Measurements from ENCODE around the gene VARS2. TPM values are rescaled to one million over a fixed set of nuclear protein-coding genes. Genes with fewer than 3 reads are reported as not detected.
"Not testable (repeated sequence)": the region's sequence is repeated elsewhere in the genome, so short reads cannot be mapped to it uniquely, and the experiment has no call there.

VARS2 gene
- total RNA-seq, 1 donor from 2014 or later, result 79.4 TPM

DNA sequence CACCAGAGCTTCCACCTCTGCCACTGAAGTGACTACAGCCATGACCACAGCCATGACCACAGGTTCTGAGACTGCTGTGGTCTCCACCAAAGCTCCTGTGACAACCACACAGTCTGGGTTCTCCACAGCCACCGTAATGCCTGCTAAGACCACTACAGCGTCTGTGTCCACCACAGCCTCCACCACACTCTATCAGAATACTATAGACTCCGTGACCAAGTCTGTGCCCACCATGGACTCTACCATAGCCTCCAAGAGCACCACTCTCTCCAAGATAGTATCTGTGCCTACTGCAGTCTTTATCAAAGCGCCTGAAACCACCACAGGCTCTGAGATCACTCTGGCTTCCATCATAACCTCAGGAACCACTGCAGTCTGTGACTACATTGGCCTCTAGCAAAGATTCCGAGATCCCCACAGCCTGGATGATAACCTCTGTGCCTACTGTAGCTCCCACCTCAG lies 51.1 kb downstream of the VARS2 start:
- TF ChIP-seq, protein P1, sequence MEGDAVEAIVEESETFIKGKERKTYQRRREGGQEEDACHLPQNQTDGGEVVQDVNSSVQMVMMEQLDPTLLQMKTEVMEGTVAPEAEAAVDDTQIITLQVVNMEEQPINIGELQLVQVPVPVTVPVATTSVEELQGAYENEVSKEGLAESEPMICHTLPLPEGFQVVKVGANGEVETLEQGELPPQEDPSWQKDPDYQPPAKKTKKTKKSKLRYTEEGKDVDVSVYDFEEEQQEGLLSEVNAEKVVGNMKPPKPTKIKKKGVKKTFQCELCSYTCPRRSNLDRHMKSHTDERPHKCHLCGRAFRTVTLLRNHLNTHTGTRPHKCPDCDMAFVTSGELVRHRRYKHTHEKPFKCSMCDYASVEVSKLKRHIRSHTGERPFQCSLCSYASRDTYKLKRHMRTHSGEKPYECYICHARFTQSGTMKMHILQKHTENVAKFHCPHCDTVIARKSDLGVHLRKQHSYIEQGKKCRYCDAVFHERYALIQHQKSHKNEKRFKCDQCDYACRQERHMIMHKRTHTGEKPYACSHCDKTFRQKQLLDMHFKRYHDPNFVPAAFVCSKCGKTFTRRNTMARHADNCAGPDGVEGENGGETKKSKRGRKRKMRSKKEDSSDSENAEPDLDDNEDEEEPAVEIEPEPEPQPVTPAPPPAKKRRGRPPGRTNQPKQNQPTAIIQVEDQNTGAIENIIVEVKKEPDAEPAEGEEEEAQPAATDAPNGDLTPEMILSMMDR (conservative IDR thresholded peaks at IDR 0.05), result no peak
- no peaks in the 10 kb centered on the region for H3K4me1 Mint-ChIP-seq (ENCODE audit: unreplicated experiment)
- H3K27ac Mint-ChIP-seq, result no peak overlapping the region
- H3K9me3 Mint-ChIP-seq, result no peaks in the 10 kb centered on the region
- DNase-seq (ENCODE audit: extremely low spot score, unreplicated experiment), result no peak
- H3K4me3 Mint-ChIP-seq, result no peak overlapping the region
- H3K36me3 Mint-ChIP-seq, result no peaks in the 10 kb centered on the region
- H3K27me3 Mint-ChIP-seq, result peaks cover 23% of the 10 kb centered on the region

DNA sequence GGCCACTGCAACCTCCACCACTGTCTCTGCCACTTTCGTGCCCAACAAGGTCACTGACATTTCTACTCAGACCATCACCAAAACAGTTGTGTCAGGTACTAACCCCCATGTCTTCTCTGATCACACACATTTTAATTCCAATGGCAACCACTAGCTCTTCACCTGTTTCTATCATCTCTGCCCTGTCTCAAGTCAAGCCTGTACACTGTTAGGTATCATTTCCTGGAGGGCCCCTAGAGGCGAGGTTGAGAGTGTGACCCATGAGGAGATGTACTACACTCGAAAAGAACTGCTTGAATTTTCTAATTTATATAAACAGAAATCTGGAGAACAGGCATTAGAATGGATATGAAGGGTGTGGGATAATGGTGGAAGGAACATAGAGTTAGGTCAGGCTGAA lies 52.1 kb downstream of the VARS2 start:
- no peak overlapping the region for H3K4me3 Mint-ChIP-seq
- DNase-seq (ENCODE audit: extremely low spot score, unreplicated experiment), result no peak
- peaks cover 24% of the 10 kb centered on the region for H3K27me3 Mint-ChIP-seq
- no peaks in the 10 kb centered on the region for H3K9me3 Mint-ChIP-seq
- TF ChIP-seq, protein P1 (conservative IDR thresholded peaks at IDR 0.05), result no peak
- H3K4me1 Mint-ChIP-seq (ENCODE audit: unreplicated experiment), result no peaks in the 10 kb centered on the region
- no peaks in the 10 kb centered on the region for H3K36me3 Mint-ChIP-seq
- no peak overlapping the region for H3K27ac Mint-ChIP-seq

DNA sequence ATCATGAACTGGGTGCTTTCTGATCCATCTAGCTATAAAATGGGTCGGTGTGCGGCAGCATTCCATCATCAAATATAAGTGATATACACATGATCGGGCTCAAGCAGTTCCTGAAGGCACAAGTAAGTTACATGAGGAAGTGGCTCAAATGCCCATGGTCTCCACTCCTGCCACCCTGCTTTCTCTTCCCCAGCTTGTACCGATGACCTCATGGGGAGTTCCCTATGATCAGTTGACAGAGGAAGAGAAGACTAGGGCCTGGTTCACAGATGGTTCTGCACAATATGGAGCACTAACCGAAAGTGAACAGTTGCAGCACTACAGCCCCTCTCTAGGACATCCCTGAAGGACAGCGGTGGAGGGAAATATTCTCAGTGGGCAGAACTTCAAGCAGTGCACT lies 55.1 kb downstream of the VARS2 start:
- H3K27ac Mint-ChIP-seq; H3K4me3 Mint-ChIP-seq; H3K4me1 Mint-ChIP-seq (ENCODE audit: unreplicated experiment); DNase-seq (ENCODE audit: extremely low spot score, unreplicated experiment); H3K36me3 Mint-ChIP-seq; H3K9me3 Mint-ChIP-seq: not testable (repeated sequence)
- H3K27me3 Mint-ChIP-seq, result peaks cover 27% of the 10 kb centered on the region

DNA sequence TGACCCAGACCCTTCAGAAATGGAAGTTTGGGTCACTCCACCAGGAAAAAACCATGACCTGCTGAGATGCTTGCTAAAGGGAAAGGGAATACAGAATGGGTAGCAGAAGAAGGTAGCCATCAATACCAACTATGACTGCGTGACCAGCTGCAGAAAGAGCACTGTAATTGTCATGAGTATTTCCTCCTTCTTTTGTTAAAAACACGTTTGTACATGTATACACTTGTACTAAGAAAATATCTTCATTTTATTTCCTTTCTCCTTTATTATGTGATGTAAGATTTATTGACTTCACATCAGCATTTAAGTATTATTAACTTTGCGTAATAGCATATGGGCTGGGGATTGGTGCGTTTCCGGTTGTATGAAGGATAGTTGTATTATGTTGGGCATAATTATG lies 56.9 kb downstream of the VARS2 start:
- H3K4me3 Mint-ChIP-seq, result no peak overlapping the region
- no peak for DNase-seq (ENCODE audit: extremely low spot score, unreplicated experiment)
- H3K9me3 Mint-ChIP-seq, result no peaks in the 10 kb centered on the region
- no peaks in the 10 kb centered on the region for H3K36me3 Mint-ChIP-seq
- no peak overlapping the region for H3K27ac Mint-ChIP-seq
- H3K4me1 Mint-ChIP-seq (ENCODE audit: unreplicated experiment), result no peaks in the 10 kb centered on the region
- TF ChIP-seq, protein P1 (conservative IDR thresholded peaks at IDR 0.05), result no peak
- H3K27me3 Mint-ChIP-seq, result peaks cover 12% of the 10 kb centered on the region

DNA sequence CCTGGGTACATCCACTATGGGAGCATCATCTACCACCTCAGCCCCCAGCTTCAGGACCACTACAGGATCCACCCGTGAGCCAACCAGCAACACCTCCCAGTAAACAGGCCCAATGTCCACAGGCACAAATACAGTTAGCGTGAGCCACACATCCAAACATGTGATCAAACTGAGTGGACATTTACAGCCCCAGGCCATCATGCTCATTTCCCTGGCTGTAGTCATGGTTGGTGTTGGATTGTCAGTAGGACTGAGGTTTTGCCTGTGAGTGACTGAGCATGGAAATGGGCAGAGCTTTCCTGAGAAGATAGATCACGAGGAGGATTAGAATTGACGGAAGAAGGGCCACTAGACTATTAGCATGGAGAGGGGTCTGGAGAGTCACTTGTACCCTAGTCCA lies 58.8 kb downstream of the VARS2 start:
- TF ChIP-seq, protein P1 (conservative IDR thresholded peaks at IDR 0.05), result no peak
- no peak overlapping the region for H3K27ac Mint-ChIP-seq
- no peaks in the 10 kb centered on the region for H3K36me3 Mint-ChIP-seq
- H3K27me3 Mint-ChIP-seq, result peaks cover 12% of the 10 kb centered on the region
- no peak overlapping the region for H3K4me3 Mint-ChIP-seq
- H3K4me1 Mint-ChIP-seq (ENCODE audit: unreplicated experiment), result peaks cover under 1% of the 10 kb centered on the region
- no peaks in the 10 kb centered on the region for H3K9me3 Mint-ChIP-seq
- no peak for DNase-seq (ENCODE audit: extremely low spot score, unreplicated experiment)

DNA sequence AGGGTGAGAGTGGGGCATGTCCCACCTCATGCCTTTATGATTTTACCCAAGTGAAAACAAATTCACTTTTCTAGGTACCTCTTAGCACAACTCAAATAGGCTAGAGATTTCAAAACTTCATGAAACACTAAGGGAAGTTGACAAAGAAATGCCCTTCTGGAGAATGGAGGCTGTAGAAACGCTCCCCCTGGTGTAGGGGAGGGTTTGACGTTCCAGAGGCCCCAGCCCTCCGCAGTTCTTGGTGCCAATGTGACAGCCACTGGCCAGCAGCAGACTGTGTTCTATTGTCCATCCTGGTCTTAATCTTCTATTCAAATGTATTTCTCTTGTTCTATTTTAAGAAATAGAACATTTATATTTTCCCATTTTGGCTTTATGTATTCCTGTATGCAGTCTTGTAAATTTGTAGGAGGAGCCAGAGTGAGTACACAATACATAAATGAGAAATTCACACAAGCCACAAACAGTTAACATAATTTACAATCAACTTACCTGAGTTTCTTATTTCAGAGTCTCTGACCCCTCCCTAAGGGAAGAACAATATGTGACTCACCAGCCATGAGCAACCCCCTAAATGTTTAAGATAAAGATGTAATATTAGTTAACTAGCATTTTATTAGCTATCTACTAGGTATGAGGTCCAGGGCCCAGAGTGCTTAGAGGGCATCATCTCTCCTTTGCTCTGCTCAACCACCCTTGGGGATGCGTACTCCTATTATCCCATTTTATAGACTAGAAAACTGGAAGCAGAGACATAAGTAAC lies 60.6 kb downstream of the VARS2 start:
- Mint-ChIP-seq H3K4me3 (no peak overlapping the region), H3K27ac (no peak overlapping the region), H3K27me3 (peaks cover 8% of the 10 kb centered on the region), H3K4me1 (ENCODE audit: unreplicated experiment) (peaks cover 14% of the 10 kb centered on the region), H3K36me3 (no peaks in the 10 kb centered on the region), H3K9me3 (no peaks in the 10 kb centered on the region)
- DNase-seq (ENCODE audit: extremely low spot score, unreplicated experiment), result no peak
- TF ChIP-seq, protein P1 (conservative IDR thresholded peaks at IDR 0.05), result no peak

Small RNA genes lying within 50 kb of the gene (microRNA-seq; reads per million reads assigned to microRNA genes)
- 5.0 reads per million, percentile 18 among the genes with 10 or more reads in this experiment for gene MIR4640

Other genes starting within 250 kb of the VARS2 start
- 29.0 and 29.6 TPM in 2 replicates for gene DHX16, start 241.2 kb upstream of the VARS2 start, total RNA-seq (ENCODE audit: low replicate concordance)
- gene PPP1R18, start 227.6 kb upstream of the VARS2 start, total RNA-seq (ENCODE audit: low replicate concordance), result 16.8 and 33.1 TPM in 2 replicates
- 21.8 and 48.9 TPM in 2 replicates for gene NRM, start 223.3 kb upstream of the VARS2 start, total RNA-seq (ENCODE audit: low replicate concordance)
- gene MDC1, start 197.0 kb upstream of the VARS2 start, total RNA-seq (ENCODE audit: low replicate concordance), result 30.1 and 71.3 TPM in 2 replicates
- gene TUBB, start 193.9 kb upstream of the VARS2 start, total RNA-seq (ENCODE audit: low replicate concordance), result 560 and 1,225 TPM in 2 replicates
- 72.9 and 94.8 TPM in 2 replicates for gene FLOT1, start 171.6 kb upstream of the VARS2 start, total RNA-seq (ENCODE audit: low replicate concordance)
- gene IER3, start 169.7 kb upstream of the VARS2 start, total RNA-seq (ENCODE audit: low replicate concordance), result 24.3 and 40.1 TPM in 2 replicates
- 197 and 315 TPM in 2 replicates for gene DDR1, start 29.7 kb upstream of the VARS2 start, total RNA-seq (ENCODE audit: low replicate concordance)
- 40.8 and 78.7 TPM in 2 replicates for gene GTF2H4, start 6.0 kb upstream of the VARS2 start, total RNA-seq (ENCODE audit: low replicate concordance)
- gene SFTA2, start 17.9 kb downstream of the VARS2 start, total RNA-seq (ENCODE audit: low replicate concordance), result 2.7 and 3.6 TPM in 2 replicates
- 0.31 and 3.5 TPM in 2 replicates for gene MUCL3, start 26.7 kb downstream of the VARS2 start, total RNA-seq (ENCODE audit: low replicate concordance)
- 0.43 and 0.65 TPM in 2 replicates for gene MUC21, start 69.5 kb downstream of the VARS2 start, total RNA-seq (ENCODE audit: low replicate concordance)
- gene MUC22, start 96.2 kb downstream of the VARS2 start, total RNA-seq (ENCODE audit: low replicate concordance), result 1.6 and 4.9 TPM in 2 replicates
- gene C6orf15, start 198.3 kb downstream of the VARS2 start, total RNA-seq (ENCODE audit: low replicate concordance), result not detected in 2 replicates
- not detected in 2 replicates for gene PSORS1C1, start 200.6 kb downstream of the VARS2 start, total RNA-seq (ENCODE audit: low replicate concordance)
- not detected in 2 replicates for gene CDSN, start 206.2 kb downstream of the VARS2 start, total RNA-seq (ENCODE audit: low replicate concordance)
- not detected in 2 replicates for gene PSORS1C2, start 224.8 kb downstream of the VARS2 start, total RNA-seq (ENCODE audit: low replicate concordance)
- 21.9 and 36.8 TPM in 2 replicates for gene CCHCR1, start 243.6 kb downstream of the VARS2 start, total RNA-seq (ENCODE audit: low replicate concordance)
- gene TCF19, start 244.4 kb downstream of the VARS2 start, total RNA-seq (ENCODE audit: low replicate concordance), result 8.9 and 18.9 TPM in 2 replicates